ENCODE measurements around the gene PRLH. TPM values are rescaled to one million over a fixed set of nuclear protein-coding genes. Genes with fewer than 3 reads are reported as not detected.

The PRLH gene
- total RNA-seq, 1 experiment from 2014 or later = not detected

DNA sequence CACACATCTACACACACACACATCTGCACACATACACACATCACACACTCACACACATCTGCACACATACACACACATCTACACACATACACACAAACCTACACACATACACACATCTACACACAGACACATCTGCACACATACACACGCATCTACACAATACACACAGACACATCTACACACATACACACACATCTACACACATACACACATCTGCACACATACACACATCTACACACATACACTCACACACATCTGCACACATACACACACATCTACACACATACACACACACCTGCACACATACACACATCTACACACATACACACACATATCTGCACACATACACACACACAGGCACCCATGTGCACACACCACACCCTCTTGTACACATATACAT, 400 bp upstream of the PRLH start:
- no peak for DNase-seq (ENCODE audit: low read depth)

GRCh38 chr2:237567276-237568029, 1.1 kb downstream of the PRLH start:
- no peak for DNase-seq (ENCODE audit: low read depth)

- no peak for DNase-seq (ENCODE audit: low read depth)
Observed at GRCh38 chr2:237568121-237568660, 1.8 kb downstream of the PRLH start.

- no peak for DNase-seq (ENCODE audit: low read depth)
Observed at GRCh38 chr2:237569041-237569440, 2.7 kb downstream of the PRLH start.

- no peak for DNase-seq (ENCODE audit: low read depth)
Observed at GRCh38 chr2:237569896-237570295, 3.5 kb downstream of the PRLH start.

GRCh38 chr2:237570776-237571335, 4.5 kb downstream of the PRLH start:
- no peak for DNase-seq (ENCODE audit: low read depth)

GRCh38 chr2:237571551-237571950, 5.2 kb downstream of the PRLH start:
- no peak for DNase-seq (ENCODE audit: low read depth)

DNA sequence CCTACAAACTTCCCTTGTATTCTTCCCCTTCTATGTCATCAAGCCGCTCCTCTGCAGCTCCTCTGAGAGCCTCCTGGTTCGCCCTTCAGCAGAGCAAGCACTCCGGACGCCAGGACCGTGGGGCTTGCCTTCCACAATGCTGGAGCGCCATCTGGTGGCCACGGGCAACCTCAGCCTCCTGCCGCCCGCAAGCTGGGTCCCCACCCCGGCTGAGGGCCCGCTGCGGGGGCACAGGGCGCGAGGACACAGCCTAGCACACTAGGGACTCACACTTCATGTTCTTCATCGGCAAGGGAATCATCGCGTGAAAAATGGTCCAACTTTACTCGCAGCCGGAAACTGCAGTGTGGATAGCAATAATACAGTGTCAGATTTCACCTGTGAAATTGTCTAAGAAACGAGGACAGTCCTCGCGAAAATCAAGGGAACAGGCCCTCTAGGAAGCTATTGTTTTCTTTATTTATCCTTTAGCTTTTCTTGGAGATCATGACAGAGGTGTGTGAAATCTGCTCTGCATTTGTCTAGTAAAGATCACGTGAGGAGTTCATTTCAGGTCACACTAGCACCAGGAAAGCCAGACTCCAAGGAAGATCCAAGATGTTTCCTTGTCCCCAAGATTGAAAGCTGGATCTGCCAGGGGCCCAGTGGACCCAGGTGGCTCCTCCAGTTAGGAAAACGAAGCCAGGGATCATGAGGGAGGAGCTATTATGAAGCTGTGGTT, 5.8 kb downstream of the PRLH start:
- DNase-seq (ENCODE audit: low read depth) = peak; percentile 77

GRCh38 chr2:237572742-237573101, 6.3 kb downstream of the PRLH start:
- DNase-seq (ENCODE audit: low read depth) = no peak

GRCh38 chr2:237573721-237574415, 7.5 kb downstream of the PRLH start:
- no peak for DNase-seq (ENCODE audit: low read depth)

- DNase-seq (ENCODE audit: low read depth) = no peak
Observed at GRCh38 chr2:237574467-237574866, 8.1 kb downstream of the PRLH start.

DNA sequence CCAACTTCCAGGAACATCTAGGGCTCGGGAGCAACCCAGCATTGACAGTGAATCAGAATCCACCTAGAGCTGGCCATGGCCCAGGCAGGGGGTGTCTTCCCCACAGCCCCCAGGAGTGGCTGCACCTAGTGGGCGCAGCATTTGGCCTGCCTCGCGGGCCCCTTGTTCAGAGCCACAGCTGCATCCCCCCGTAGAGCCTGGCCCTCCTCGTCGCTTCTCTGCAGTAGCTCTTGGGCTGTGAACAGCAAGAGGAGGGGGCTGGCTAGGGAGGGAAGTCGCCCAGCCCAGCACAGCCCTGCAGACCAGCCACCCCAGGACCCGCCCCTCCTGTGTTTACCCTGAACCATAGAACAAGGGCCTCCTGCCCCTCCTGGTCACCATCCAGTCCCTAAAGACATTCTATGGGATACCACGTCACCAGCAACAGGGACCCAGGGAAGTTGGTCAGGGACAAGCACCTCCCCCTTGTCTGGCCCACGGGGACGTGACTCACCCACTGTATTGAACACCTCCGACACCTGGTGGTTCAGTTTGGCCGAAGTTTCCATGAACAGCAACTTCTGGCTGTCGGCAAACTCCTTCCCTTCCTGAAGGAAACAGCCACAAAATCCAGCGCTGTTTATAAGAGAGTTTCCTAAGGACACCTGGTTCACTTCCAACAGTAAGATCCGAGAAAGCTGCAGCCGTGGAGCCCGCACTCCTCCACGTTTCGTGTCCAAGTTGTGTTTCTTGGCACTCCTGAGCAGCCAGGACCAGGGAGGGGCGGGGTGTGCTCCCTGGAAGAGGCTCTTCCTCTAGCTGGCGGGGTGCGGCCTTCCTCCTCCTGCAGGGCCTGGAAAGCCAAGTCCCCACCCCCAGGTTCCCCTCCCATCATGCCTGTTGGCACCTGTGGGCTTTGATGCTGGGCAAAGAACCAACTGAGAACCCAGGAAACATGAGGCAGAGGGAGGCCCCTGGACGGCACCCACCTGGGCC, 8.8 kb downstream of the PRLH start:
- DNase-seq (ENCODE audit: low read depth) = peak; percentile 59

DNA sequence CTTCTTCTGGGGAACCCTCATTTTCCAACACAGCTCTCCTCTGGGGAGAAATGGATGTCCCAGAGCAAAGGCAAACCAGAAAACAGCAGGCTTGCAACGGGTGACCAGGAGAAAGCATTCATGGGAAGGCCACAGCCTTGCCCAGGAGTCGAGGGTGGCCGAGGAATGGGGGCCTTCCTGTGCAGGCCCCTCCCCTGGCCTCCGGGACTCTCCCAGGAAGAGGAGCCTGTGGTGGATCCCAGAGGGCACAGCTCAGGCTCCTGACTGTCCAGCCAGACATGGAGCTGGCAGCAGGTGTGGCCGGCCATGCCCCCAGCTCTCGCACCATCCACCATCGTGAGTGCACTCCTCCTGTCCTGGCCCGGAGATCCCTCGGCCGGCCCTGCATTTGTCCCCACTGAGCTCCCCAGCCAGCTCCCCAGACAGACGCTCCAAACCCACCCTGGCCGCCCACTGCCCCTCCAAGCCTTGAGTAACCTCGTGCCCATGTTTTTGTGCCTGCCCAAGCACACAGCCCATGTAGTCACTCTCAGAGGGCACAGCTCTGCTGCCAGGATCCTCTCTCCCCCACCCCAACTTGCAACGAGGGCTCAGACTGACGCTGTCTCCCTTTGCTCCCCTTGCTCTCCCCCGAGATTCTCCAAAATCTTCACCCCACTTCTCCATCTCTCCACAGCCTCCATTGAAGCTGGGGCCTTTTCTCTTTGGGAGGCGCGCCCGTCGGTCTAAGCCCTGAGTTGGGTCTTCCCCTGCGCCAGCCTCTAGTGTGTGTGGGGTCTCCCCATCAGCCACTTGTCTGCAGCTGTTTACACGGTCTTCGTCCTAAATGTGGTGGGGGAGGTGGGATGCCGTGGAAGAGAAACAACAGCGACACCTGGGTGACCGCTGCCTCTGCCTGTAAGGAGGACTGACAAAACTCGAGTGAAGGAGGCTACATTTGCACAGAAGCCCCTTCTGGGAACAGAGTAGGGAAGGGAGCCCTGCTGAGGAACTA, 9.8 kb downstream of the PRLH start:
- DNase-seq (ENCODE audit: low read depth) = no peak

- DNase-seq (ENCODE audit: low read depth) = no peak
Observed at GRCh38 chr2:237576974-237577373, 10.6 kb downstream of the PRLH start.

DNA sequence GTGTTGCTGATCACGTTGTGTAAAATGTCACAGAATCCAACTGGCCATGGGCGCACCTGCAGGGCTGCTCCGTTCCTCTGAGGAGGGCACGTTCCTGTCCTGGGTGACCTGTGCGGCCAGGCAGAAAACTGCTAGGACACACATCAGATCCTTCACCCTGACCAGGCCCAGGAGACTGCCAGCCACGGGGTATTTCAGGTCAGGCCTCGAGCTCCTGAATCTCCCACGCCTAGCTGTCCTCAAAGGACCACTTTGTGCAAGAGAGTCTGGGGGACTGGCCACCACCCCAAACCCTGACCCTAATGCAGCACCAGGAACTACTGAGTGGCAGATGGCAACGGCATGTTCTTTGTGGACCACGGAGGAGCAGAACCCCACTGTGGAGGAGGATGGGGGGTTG, 11.1 kb downstream of the PRLH start:
- no peak for DNase-seq (ENCODE audit: low read depth)

DNA sequence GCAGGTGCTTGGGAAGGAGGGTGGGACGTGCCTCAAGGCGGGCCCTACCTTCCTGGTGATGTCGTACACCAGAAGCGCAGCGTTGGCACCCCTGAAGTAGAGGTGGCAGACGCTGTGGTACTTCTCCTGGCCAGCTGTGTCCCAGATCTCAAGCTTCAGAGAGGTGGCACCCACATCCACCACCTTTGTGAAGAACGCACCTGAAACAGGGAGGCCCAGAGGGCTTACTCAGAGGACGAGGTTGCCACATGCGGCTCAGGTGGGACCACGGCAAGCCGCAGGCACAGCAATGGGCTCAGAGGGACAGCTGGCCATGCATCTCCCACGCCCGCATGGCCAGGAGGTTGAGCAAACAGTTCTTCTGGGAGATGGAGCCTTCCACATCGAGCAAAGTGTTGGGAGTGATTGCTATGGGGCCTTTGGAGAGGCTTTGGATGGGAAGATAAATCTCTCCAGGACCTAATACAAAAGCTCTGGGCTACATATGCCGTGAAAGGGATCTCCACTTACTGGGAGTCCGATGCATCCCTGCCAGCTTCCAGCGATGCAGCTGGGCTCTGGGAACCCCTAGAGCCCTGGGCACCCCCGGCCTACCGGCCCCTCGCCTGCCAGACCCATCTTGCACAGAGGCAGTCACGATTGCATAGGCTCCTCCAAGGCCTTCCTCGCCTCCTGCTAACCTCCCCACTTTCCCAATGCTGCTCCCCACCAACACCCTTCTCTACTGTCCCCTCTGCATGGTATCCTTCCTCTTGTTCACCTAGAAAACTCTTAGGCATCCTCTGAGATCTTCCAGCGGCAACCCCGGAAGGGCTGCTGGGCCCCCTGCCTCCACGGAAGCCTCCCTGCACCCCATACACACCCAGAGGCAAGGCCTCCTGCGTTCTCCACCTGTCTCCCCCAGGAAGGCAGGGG, 11.8 kb downstream of the PRLH start:
- no peak for DNase-seq (ENCODE audit: low read depth)

DNA sequence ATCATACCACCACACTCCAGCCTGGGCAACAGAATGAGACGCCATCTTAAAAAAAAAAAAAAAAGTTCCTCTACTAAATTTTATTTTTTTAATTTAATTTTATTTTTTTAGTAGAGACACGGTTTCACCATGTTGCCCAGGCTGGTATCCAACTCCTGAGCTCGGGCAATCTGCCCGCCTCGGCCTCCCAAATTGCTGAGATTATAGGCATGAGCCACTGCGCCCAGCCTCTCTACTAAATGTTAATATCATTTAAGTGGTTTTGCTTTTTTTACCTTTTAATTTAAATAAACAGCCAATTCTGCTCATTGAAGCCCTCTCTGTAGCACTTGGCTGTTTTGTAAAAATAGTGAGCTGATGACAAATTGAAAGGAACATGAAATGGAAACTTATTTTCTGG, 15.0 kb downstream of the PRLH start:
- DNase-seq (ENCODE audit: low read depth) = no peak
